Epithelial cell of umbilical artery (primary cell): ENCODE data around the gene DCBLD2. TPM values are rescaled to one million over a fixed set of nuclear protein-coding genes. Genes with fewer than 3 reads are reported as not detected.

ENCODE experiments used
- total RNA-seq: library from RNA; depleted of rRNA; stranded (reverse); fragments of >200 nt; gene quantifications from 2 replicates; pipeline ENCODE4 v1.2.3, GENCODE V29; 2014

DCBLD2 gene
- total RNA-seq = 58.8 and 76.0 TPM in 2 replicates

GRCh38 chr3:98901392-98902350, at the start of gene DCBLD2:
DCBLD2 (minus strand) TSS chr3:98901695; CDS start chr3:98901326, 369 bp downstream.

GRCh38 chr3:98763076-98763475, 138.4 kb downstream of the DCBLD2 start, which contains the start of gene ST3GAL6:
ST3GAL6 (plus strand) TSS chr3:98763340; CDS start chr3:98768441, 5,101 bp downstream.

Other genes starting within 250 kb of the DCBLD2 start
- 43.2 and 53.3 TPM in 2 replicates for gene ST3GAL6, start 138.4 kb downstream of the DCBLD2 start, total RNA-seq